ENCODE measurements around the gene CIC.
"Not testable (repeated sequence)": the region's sequence is repeated elsewhere in the genome, so short reads cannot be mapped to it uniquely, and the experiment has no call there.

Gene CIC

GRCh38 chr19:42315024-42315423 is 46.0 kb downstream of the CIC start:
- no peak for DNase-seq

- no peak for DNase-seq
These were observed 47.5 kb downstream of the CIC start for GRCh38 chr19:42316223-42317211.

GRCh38 chr19:42317535-42317934 is 48.5 kb downstream of the CIC start:
- no peak for DNase-seq

GRCh38 chr19:42322305-42322704 is 53.3 kb downstream of the CIC start:
- no peak for DNase-seq

GRCh38 chr19:42323473-42323851 is 54.4 kb downstream of the CIC start:
- no peak for DNase-seq

- no peak for DNase-seq
These were observed 55.0 kb downstream of the CIC start for GRCh38 chr19:42323852-42324654.

- DNase-seq: no peak
These were observed 55.7 kb downstream of the CIC start for GRCh38 chr19:42324655-42325307.

GRCh38 chr19:42325308-42325895 is 56.4 kb downstream of the CIC start, which contains the start of gene MEGF8:
Gene MEGF8 (plus strand): TSS chr19:42325635. CDS start chr19:42326244, 609 bp downstream.
- DNase-seq: peak; percentile 99

- no peak for DNase-seq
These were observed 57.1 kb downstream of the CIC start for GRCh38 chr19:42325896-42326771.

GRCh38 chr19:42326969-42327368 is 57.9 kb downstream of the CIC start:
- DNase-seq: no peak

GRCh38 chr19:42327381-42327780 is 58.3 kb downstream of the CIC start:
- no peak for DNase-seq

- DNase-seq: no peak
These were observed 59.1 kb downstream of the CIC start for GRCh38 chr19:42328106-42328505.

GRCh38 chr19:42328854-42329253 is 59.8 kb downstream of the CIC start:
- no peak for DNase-seq

GRCh38 chr19:42330241-42330711 is 61.2 kb downstream of the CIC start:
- peak; percentile 10 for DNase-seq

- DNase-seq: not testable (repeated sequence)
These were observed 62.3 kb downstream of the CIC start for GRCh38 chr19:42331333-42331732.

GRCh38 chr19:42332059-42332458 is 63.0 kb downstream of the CIC start:
- no peak for DNase-seq

- no peak for DNase-seq
These were observed 64.0 kb downstream of the CIC start for GRCh38 chr19:42333018-42333417.

- DNase-seq: no peak
These were observed 65.1 kb downstream of the CIC start for GRCh38 chr19:42333975-42334696.

- DNase-seq: no peak
These were observed 65.8 kb downstream of the CIC start for GRCh38 chr19:42334697-42335373.

- no peak for DNase-seq
These were observed 66.4 kb downstream of the CIC start for GRCh38 chr19:42335374-42335936.

Measured in NCI-H1105 treated with DMSO at 0.1 percent for 48 hours (cell line).